K562 treated with DMSO at 1 percent for 12 hours (cell line): Measurements from ENCODE around the gene OR4D10. TPM values are rescaled to one million over a fixed set of nuclear protein-coding genes. Genes with fewer than 3 reads are reported as not detected.

Source experiments
- total RNA-seq: library from RNA; unstranded; fragments of 300-600 nt; gene quantifications from 2 replicates; pipeline ENCODE4 v1.2.3, GENCODE V29; 2022; ENCODE audit not compliant: insufficient read depth

The OR4D10 gene
- total RNA-seq, result not detected in 2 replicates

GRCh38 chr11:59473015-59473414 is at the start of gene OR4D10:
Gene OR4D10 (plus strand): TSS chr11:59473315. CDS start chr11:59477430, 4,115 bp downstream.

GRCh38 chr11:59426361-59427067 is 46.6 kb upstream of the OR4D10 start, which contains the start of gene OR5A2:
Gene OR5A2 (minus strand): TSS chr11:59426413. CDS start chr11:59422953, 3,460 bp downstream.

GRCh38 chr11:59436169-59436568 is 36.9 kb upstream of the OR4D10 start, which contains the start of gene OR5A1:
Gene OR5A1 (plus strand): TSS chr11:59436469. CDS start chr11:59443169, 6,700 bp downstream.

GRCh38 chr11:59456661-59457060 is 16.5 kb upstream of the OR4D10 start, which contains the start of gene OR4D6:
Gene OR4D6 (plus strand): TSS chr11:59456961. CDS start chr11:59456961, 0 bp downstream.

GRCh38 chr11:59503276-59503675 is 30.2 kb downstream of the OR4D10 start, which contains the start of gene OR4D11:
Gene OR4D11 (plus strand): TSS chr11:59503576. CDS start chr11:59503576, 0 bp downstream.

GRCh38 chr11:59510941-59511589 is 38.0 kb downstream of the OR4D10 start, which contains the start of gene OR4D9:
Gene OR4D9 (plus strand): TSS chr11:59511539. CDS start chr11:59514913, 3,374 bp downstream.

Other genes starting within 250 kb of the OR4D10 start
- gene OR5AN1, start 114.4 kb upstream of the OR4D10 start, total RNA-seq, result not detected in 2 replicates
- gene OR5A2, start 46.9 kb upstream of the OR4D10 start, total RNA-seq, result not detected in 2 replicates
- gene OR5A1, start 36.8 kb upstream of the OR4D10 start, total RNA-seq, result not detected in 2 replicates
- gene OR4D6, start 16.4 kb upstream of the OR4D10 start, total RNA-seq, result not detected in 2 replicates
- not detected in 2 replicates for gene OR4D11, start 30.3 kb downstream of the OR4D10 start, total RNA-seq
- gene OR4D9, start 38.2 kb downstream of the OR4D10 start, total RNA-seq, result not detected in 2 replicates
- 16.7 and 50.3 TPM in 2 replicates for gene OSBP, start 142.5 kb downstream of the OR4D10 start, total RNA-seq
- gene PATL1, start 195.7 kb downstream of the OR4D10 start, total RNA-seq, result 9.2 and 40.2 TPM in 2 replicates
- not detected in 2 replicates for gene OR10V1, start 240.5 kb downstream of the OR4D10 start, total RNA-seq